ENCODE data around the gene ERP27. TPM values are rescaled to one million over a fixed set of nuclear protein-coding genes. Genes with fewer than 3 reads are reported as not detected.

The ERP27 gene
- polyA plus RNA-seq, 1 donor (not counting 4 experiments of a cell fraction or from before 2014, with no cell fraction given) = 0.18 TPM

DNA sequence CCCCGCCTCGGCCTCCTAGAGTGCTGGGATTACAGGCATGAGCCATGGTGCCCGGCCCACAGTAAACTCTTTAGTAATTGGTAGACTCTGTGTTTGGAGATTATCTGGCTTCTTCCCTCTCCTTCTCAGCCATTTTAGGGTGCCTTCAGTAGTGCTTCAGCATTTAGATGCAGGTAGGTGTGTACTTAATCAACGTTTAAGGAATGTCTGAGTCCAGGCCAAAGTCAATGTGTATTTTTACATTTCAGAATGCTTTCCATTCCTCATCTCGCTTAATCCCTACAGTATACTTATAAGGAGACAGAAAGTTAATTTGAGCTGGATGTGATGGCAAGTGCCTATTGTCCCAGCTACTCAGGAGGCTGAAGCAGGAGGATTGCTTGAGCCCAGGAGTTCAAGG is 32.2 kb downstream of the ERP27 start:
- H3K4me2 ChIP-seq (ENCODE audit: control insufficient read depth, extremely low read depth, insufficient read depth, low read depth, low read length) = no peak overlapping the region
- peaks cover 25% of the 10 kb centered on the region for H3K4me1 ChIP-seq (ENCODE audit: control insufficient read depth, extremely low read depth, insufficient read depth, low read length)
- H3K79me2 ChIP-seq (ENCODE audit: control insufficient read depth, insufficient read depth, low read length) = no peaks in the 10 kb centered on the region
- no peaks in the 10 kb centered on the region for H3K36me3 ChIP-seq (ENCODE audit: control insufficient read depth in 2 of 2, extremely low read depth in 1 of 2, insufficient read depth in 2 of 2, low read length in 2 of 2)
- dilution Hi-C loops (cut with MboI; ENCODE audit: extremely low pct_ligation_motif_present, low sequenced_read_pairs) = no loop called here
- no peaks in the 10 kb centered on the region for H3K27me3 ChIP-seq (ENCODE audit: control insufficient read depth, extremely low read depth, insufficient read depth, low read length)
- FAIRE-seq = no peak
- no peak overlapping the region for H3K9ac ChIP-seq (ENCODE audit: control insufficient read depth, extremely low read depth, insufficient read depth, low read length)
- TF ChIP-seq, protein P1, sequence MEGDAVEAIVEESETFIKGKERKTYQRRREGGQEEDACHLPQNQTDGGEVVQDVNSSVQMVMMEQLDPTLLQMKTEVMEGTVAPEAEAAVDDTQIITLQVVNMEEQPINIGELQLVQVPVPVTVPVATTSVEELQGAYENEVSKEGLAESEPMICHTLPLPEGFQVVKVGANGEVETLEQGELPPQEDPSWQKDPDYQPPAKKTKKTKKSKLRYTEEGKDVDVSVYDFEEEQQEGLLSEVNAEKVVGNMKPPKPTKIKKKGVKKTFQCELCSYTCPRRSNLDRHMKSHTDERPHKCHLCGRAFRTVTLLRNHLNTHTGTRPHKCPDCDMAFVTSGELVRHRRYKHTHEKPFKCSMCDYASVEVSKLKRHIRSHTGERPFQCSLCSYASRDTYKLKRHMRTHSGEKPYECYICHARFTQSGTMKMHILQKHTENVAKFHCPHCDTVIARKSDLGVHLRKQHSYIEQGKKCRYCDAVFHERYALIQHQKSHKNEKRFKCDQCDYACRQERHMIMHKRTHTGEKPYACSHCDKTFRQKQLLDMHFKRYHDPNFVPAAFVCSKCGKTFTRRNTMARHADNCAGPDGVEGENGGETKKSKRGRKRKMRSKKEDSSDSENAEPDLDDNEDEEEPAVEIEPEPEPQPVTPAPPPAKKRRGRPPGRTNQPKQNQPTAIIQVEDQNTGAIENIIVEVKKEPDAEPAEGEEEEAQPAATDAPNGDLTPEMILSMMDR (optimal IDR thresholded peaks at IDR 0.05 in 1 of 3, IDR thresholded peaks at IDR 0.05 in 1 of 3, conservative IDR thresholded peaks at IDR 0.05 in 1 of 3; ENCODE audit: extremely low read depth in 1 of 3, insufficient read depth in 2 of 3, low read length in 3 of 3) = no peak
- no peak for TF ChIP-seq EZH2 (IDR thresholded peaks at IDR 0.05; ENCODE audit: low read length)
- H4K20me1 ChIP-seq (ENCODE audit: control insufficient read depth, extremely low read depth, insufficient read depth, low read length) = no peaks in the 10 kb centered on the region
- no peak overlapping the region for H3K4me3 ChIP-seq (ENCODE audit: control insufficient read depth in 2 of 3, extremely low read depth in 1 of 3, insufficient read depth in 2 of 3, low read depth in 1 of 3, low read length in 3 of 3)
- H3K27ac ChIP-seq (ENCODE audit: control insufficient read depth, insufficient read depth, low read length) = no peak overlapping the region
- no peak overlapping the region for H2AFZ ChIP-seq (ENCODE audit: control insufficient read depth, low read length)
- no peak for DNase-seq (ENCODE audit: low read depth, low spot score)
- no peaks in the 10 kb centered on the region for H3K9me3 ChIP-seq (ENCODE audit: control insufficient read depth, low read depth, low read length)
- no peaks in the 10 kb centered on the region for H3K9me1 ChIP-seq (ENCODE audit: control insufficient read depth, extremely low read depth, insufficient read depth, low read length)

DNA sequence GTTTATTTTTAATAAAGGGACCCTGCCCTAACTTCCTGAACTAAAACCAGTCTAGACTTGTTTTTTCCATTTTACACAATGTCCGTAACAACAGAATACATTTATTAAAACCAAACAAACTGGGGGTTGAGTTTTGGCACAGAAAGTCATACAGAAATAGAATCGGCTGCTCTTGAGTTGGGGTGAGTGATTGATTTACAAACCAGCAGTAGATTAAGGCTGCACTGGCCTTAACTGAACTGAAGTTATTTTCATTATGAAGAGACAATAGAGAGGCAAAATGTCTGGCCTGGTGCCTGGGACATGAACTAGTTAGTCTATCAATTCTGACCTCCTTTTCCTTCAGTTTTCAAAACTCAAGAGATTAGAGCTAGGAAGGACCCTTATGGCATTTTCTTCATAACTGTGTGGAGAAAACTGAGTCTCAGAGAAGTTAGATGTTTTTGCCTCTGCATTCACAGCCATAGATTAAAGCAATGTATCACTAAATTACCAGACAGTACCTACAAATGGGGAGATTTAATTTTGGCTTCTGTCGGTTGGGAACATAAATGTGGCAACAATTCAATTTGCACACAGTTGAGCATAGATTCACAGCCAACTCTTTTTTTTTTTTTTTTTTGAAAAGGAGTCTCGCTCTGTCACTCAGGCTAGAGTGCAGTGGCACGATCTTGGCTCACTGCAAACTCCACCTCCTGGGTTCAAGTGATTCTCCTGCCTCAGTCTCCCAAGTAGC is 32.9 kb downstream of the ERP27 start:
- H3K27me3 ChIP-seq (ENCODE audit: control insufficient read depth, extremely low read depth, insufficient read depth, low read length) = no peaks in the 10 kb centered on the region
- TF ChIP-seq, protein P1 (optimal IDR thresholded peaks at IDR 0.05 in 1 of 3, IDR thresholded peaks at IDR 0.05 in 1 of 3, conservative IDR thresholded peaks at IDR 0.05 in 1 of 3; ENCODE audit: extremely low read depth in 1 of 3, insufficient read depth in 2 of 3, low read length in 3 of 3) = no peak
- no peak for TF ChIP-seq EZH2 (IDR thresholded peaks at IDR 0.05; ENCODE audit: low read length)
- peak overlapping the region in 2 of 3 experiments; percentile 9 to 19 for H3K4me3 ChIP-seq (ENCODE audit: control insufficient read depth in 2 of 3, extremely low read depth in 1 of 3, insufficient read depth in 2 of 3, low read depth in 1 of 3, low read length in 3 of 3)
- peak overlapping the region; percentile 79 for H2AFZ ChIP-seq (ENCODE audit: control insufficient read depth, low read length)
- H3K4me1 ChIP-seq (ENCODE audit: control insufficient read depth, extremely low read depth, insufficient read depth, low read length) = peaks cover 18% of the 10 kb centered on the region
- H3K27ac ChIP-seq (ENCODE audit: control insufficient read depth, insufficient read depth, low read length) = no peak overlapping the region
- no peak overlapping the region for H3K9ac ChIP-seq (ENCODE audit: control insufficient read depth, extremely low read depth, insufficient read depth, low read length)
- no peaks in the 10 kb centered on the region for H3K9me1 ChIP-seq (ENCODE audit: control insufficient read depth, extremely low read depth, insufficient read depth, low read length)
- FAIRE-seq (no peak), DNase-seq (ENCODE audit: low read depth, low spot score) (no peak)
- dilution Hi-C loops (cut with MboI; ENCODE audit: extremely low pct_ligation_motif_present, low sequenced_read_pairs) = no loop called here
- H4K20me1 ChIP-seq (ENCODE audit: control insufficient read depth, extremely low read depth, insufficient read depth, low read length) = no peaks in the 10 kb centered on the region
- H3K79me2 ChIP-seq (ENCODE audit: control insufficient read depth, insufficient read depth, low read length) = no peaks in the 10 kb centered on the region
- peak overlapping the region; percentile 55 for H3K4me2 ChIP-seq (ENCODE audit: control insufficient read depth, extremely low read depth, insufficient read depth, low read depth, low read length)
- no peaks in the 10 kb centered on the region for H3K9me3 ChIP-seq (ENCODE audit: control insufficient read depth, low read depth, low read length)
- H3K36me3 ChIP-seq (ENCODE audit: control insufficient read depth in 2 of 2, extremely low read depth in 1 of 2, insufficient read depth in 2 of 2, low read length in 2 of 2) = no peaks in the 10 kb centered on the region

Measured in keratinocyte (primary cell).